ENCODE measurements around the gene GSTM3.

GSTM3 gene

GRCh38 chr1:109786531-109787021 lies 45.7 kb upstream of the GSTM3 start:
- H3K27ac ChIP-seq (ENCODE audit: low read depth, low read length): no peak overlapping the region
- no peaks in the 10 kb centered on the region for H3K36me3 ChIP-seq (ENCODE audit: low read length)
- H3K9me3 ChIP-seq (ENCODE audit: insufficient read depth, low read length): no peaks in the 10 kb centered on the region
- H3K4me2 ChIP-seq (ENCODE audit: low read depth, low read length, poor library complexity, severe bottlenecking): no peak overlapping the region
- no peaks in the 10 kb centered on the region for H4K20me1 ChIP-seq (ENCODE audit: low read depth, low read length)
- no peak overlapping the region for H3K9ac ChIP-seq (ENCODE audit: low read length)
- no peaks in the 10 kb centered on the region for H3F3A ChIP-seq (ENCODE audit: insufficient read depth)
- no peak overlapping the region for H3K4me3 ChIP-seq (ENCODE audit: insufficient read depth, low read length, poor library complexity, severe bottlenecking)
- H3K79me2 ChIP-seq (ENCODE audit: insufficient read depth, low read length): no peaks in the 10 kb centered on the region
- H2AFZ ChIP-seq (ENCODE audit: low read depth, low read length, severe bottlenecking): no peak overlapping the region
- TF ChIP-seq, protein P1, sequence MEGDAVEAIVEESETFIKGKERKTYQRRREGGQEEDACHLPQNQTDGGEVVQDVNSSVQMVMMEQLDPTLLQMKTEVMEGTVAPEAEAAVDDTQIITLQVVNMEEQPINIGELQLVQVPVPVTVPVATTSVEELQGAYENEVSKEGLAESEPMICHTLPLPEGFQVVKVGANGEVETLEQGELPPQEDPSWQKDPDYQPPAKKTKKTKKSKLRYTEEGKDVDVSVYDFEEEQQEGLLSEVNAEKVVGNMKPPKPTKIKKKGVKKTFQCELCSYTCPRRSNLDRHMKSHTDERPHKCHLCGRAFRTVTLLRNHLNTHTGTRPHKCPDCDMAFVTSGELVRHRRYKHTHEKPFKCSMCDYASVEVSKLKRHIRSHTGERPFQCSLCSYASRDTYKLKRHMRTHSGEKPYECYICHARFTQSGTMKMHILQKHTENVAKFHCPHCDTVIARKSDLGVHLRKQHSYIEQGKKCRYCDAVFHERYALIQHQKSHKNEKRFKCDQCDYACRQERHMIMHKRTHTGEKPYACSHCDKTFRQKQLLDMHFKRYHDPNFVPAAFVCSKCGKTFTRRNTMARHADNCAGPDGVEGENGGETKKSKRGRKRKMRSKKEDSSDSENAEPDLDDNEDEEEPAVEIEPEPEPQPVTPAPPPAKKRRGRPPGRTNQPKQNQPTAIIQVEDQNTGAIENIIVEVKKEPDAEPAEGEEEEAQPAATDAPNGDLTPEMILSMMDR (IDR thresholded peaks at IDR 0.05; ENCODE audit: insufficient read depth, low read length, poor library complexity, severe bottlenecking): no peak
- TF ChIP-seq EZH2phosphoT487 (conservative IDR thresholded peaks at IDR 0.05; ENCODE audit: low read length): no peak
- H3K9me2 ChIP-seq (replicated peaks; ENCODE audit: insufficient read depth, low read length): no peaks in the 10 kb centered on the region
- no peaks in the 10 kb centered on the region for H3K27me3 ChIP-seq (ENCODE audit: low read length)

DNA sequence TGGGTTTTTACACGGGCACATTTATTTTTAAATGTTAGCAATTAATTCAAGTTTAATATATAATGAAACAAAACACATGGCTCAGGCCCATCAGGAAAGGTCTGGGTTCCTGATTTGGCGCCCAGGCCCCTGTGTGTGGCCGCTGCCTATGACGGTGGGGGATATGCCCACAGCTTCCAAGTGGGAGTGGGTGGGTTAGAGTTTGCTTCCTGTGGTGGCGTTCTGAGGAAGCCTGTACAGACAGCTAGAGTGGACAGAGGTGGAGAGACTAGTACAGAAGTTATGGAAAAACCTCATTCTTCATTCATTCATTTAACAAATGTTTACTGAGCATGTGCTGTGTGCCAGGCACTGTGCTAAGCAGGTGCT lies 45.3 kb upstream of the GSTM3 start:
- no peak for TF ChIP-seq EZH2phosphoT487 (conservative IDR thresholded peaks at IDR 0.05; ENCODE audit: low read length)
- TF ChIP-seq, protein P1 (IDR thresholded peaks at IDR 0.05; ENCODE audit: insufficient read depth, low read length, poor library complexity, severe bottlenecking): no peak
- H3K9ac ChIP-seq (ENCODE audit: low read length): no peak overlapping the region
- H3K27me3 ChIP-seq (ENCODE audit: low read length): no peaks in the 10 kb centered on the region
- no peak overlapping the region for H3K4me2 ChIP-seq (ENCODE audit: low read depth, low read length, poor library complexity, severe bottlenecking)
- no peak overlapping the region for H3K4me3 ChIP-seq (ENCODE audit: insufficient read depth, low read length, poor library complexity, severe bottlenecking)
- H3F3A ChIP-seq (ENCODE audit: insufficient read depth): no peaks in the 10 kb centered on the region
- H3K27ac ChIP-seq (ENCODE audit: low read depth, low read length): no peak overlapping the region
- no peak overlapping the region for H2AFZ ChIP-seq (ENCODE audit: low read depth, low read length, severe bottlenecking)
- H3K79me2 ChIP-seq (ENCODE audit: insufficient read depth, low read length): no peaks in the 10 kb centered on the region
- no peaks in the 10 kb centered on the region for H3K9me3 ChIP-seq (ENCODE audit: insufficient read depth, low read length)
- no peaks in the 10 kb centered on the region for H3K9me2 ChIP-seq (replicated peaks; ENCODE audit: insufficient read depth, low read length)
- H3K36me3 ChIP-seq (ENCODE audit: low read length): no peaks in the 10 kb centered on the region
- H4K20me1 ChIP-seq (ENCODE audit: low read depth, low read length): no peaks in the 10 kb centered on the region

DNA sequence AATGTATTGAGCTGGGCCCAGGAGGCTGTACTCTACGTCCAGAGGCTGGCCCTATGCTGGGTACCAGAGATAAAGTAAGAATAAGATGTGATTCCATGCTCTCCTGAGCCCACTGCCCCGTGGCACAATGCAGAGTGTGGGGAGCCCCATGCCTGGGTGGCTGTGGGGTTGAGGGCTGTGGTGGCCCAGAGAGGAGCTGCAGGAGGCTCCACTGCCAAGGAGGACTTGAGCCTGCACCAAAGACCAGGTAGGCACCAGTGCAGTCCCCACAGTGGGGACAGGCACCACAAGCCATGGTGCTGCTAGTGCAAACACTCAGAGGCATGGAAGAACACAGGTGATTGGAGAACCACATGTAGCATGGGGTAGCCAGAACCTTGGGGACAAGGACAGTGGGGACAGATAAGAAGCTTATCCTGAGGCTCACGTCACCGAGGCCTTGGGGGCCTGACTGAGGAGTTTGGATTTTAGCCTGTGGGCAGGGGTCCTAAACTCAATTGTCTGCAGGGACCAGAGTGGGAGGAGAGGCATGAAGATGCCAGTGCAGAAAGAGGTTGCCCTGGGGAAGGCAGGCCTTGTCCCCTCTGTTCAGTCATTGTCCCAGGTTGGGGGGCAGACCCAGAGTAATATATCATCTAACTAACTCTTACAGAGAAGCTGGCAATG lies 44.7 kb upstream of the GSTM3 start:
- Histone ChIP-seq H3F3A (ENCODE audit: insufficient read depth) (no peaks in the 10 kb centered on the region), H2AFZ (ENCODE audit: low read depth, low read length, severe bottlenecking) (no peak overlapping the region), H3K4me2 (ENCODE audit: low read depth, low read length, poor library complexity, severe bottlenecking) (no peak overlapping the region), H3K4me3 (ENCODE audit: insufficient read depth, low read length, poor library complexity, severe bottlenecking) (no peak overlapping the region), H3K9me2 (replicated peaks; ENCODE audit: insufficient read depth, low read length) (no peaks in the 10 kb centered on the region), H3K27me3 (ENCODE audit: low read length) (no peaks in the 10 kb centered on the region), H3K9ac (ENCODE audit: low read length) (no peak overlapping the region), H3K27ac (ENCODE audit: low read depth, low read length) (no peak overlapping the region), H3K9me3 (ENCODE audit: insufficient read depth, low read length) (no peaks in the 10 kb centered on the region), H4K20me1 (ENCODE audit: low read depth, low read length) (no peaks in the 10 kb centered on the region), H3K36me3 (ENCODE audit: low read length) (no peaks in the 10 kb centered on the region), H3K79me2 (ENCODE audit: insufficient read depth, low read length) (no peaks in the 10 kb centered on the region)
- TF ChIP-seq, protein P1 (IDR thresholded peaks at IDR 0.05; ENCODE audit: insufficient read depth, low read length, poor library complexity, severe bottlenecking): no peak
- no peak for TF ChIP-seq EZH2phosphoT487 (conservative IDR thresholded peaks at IDR 0.05; ENCODE audit: low read length)

All from SU-DHL-6 (cell line).